Hematopoietic multipotent progenitor cell treated with erythropoietin and hydrocortisone succinate and interleukin-3 and kit ligand, for 8 days (in vitro differentiated cells): ENCODE measurements around the gene TTC38.

ENCODE experiments used
- DNase-seq: peaks from one replicate; pipeline ENCODE4 v3.0.0-alpha.2; 2015

Gene TTC38

GRCh38 chr22:46335201-46336118, 67.7 kb downstream of the TTC38 start, which contains the start of gene TRMU:
TRMU (plus strand) TSS chr22:46335714; CDS start chr22:46335765, 51 bp downstream.
- DNase-seq = peak; percentile 84

DNA sequence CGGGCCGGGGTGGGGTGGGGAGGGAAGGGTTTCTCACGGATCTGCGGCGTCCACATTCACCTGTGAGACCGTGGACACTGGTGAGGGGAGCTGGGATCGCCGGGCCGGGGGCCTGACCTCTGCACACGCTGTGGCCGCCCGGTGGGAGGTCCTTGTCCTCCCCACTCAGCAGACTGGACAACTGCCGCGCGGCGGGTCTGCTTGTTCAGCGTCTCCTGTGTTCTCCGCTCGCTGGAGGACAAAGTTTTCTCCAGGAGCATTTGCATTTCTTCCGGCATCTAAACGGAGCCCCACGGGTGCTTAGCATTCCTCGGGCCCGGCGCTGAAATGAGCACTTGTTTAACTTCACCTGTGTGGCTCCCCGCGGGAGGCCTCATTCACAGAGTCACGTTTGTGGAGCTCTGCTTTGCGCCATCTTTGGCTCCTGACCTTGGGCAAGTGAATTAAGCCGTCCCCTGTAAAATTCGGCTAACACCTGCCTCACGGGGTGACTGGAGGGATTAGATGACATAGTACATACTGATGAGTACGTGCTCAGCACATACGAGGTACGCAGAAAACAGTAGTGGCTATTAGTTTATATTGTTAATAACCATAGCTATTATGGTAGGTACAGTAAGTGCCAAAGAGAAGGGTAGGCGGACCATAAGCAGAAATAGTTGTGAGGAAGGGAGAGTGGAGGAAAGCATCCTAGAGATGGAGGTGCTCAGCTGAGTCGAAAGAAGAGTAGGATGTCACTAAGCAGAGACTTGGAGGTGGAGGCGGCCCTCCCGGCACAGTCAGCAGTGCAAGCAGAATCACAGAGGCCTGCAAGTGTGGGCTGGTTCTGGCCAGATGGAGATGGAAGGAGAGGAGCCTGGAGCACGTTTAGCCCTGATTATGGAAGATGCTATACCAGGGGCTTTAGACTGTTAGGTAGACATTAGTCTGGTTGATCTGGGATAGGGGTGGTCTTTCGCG, 68.6 kb downstream of the TTC38 start:
- peak; percentile 33 for DNase-seq

DNA sequence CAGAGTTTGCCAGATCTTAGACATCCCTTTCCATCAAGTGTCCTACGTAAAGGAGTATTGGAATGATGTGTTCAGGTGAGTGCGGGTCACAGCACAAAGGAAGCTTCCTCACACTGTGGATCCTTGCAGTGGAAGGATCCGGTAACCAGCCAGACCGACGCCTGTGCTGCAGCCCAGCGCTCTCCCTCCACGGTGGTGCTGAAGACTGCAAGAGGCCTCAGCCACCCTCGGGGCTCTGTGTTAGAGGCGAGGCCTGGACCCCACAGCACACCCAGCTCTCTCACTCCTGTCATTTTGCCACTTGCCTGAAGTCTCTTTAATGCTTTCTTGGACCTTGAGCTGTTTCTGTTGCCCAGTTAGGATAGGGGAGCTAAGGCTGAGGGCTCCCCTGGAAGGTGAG, 70.1 kb downstream of the TTC38 start:
- DNase-seq = no peak

- no peak for DNase-seq
These were observed 70.8 kb downstream of the TTC38 start for GRCh38 chr22:46338636-46339035.

- no peak for DNase-seq
These were observed 72.1 kb downstream of the TTC38 start for GRCh38 chr22:46339956-46340355.

- no peak for DNase-seq
These were observed 72.9 kb downstream of the TTC38 start for GRCh38 chr22:46340676-46341075.
